GM19240 (cell line): ENCODE data around the gene TCF4.
"Not testable (repeated sequence)": the region's sequence is repeated elsewhere in the genome, so short reads cannot be mapped to it uniquely, and the experiment has no call there.

ENCODE experiments used
- DNase-seq: peaks from one replicate; pipeline ENCODE4 v3.0.0; 2011; ENCODE audit warnings: low spot score; ENCODE audit not compliant: insufficient read length

TCF4 gene

GRCh38 chr18:55477860-55478581, 110.0 kb downstream of the TCF4 start:
- DNase-seq: no peak

- DNase-seq: no peak
These were observed 110.5 kb downstream of the TCF4 start for GRCh38 chr18:55477499-55477859.

GRCh38 chr18:55475916-55476315, 112.1 kb downstream of the TCF4 start:
- DNase-seq: no peak

GRCh38 chr18:55475467-55475866, 112.5 kb downstream of the TCF4 start:
- no peak for DNase-seq

- no peak for DNase-seq
These were observed 114.4 kb downstream of the TCF4 start for GRCh38 chr18:55473560-55473959.

GRCh38 chr18:55473058-55473457, 114.9 kb downstream of the TCF4 start:
- DNase-seq: no peak

- DNase-seq: no peak
These were observed 117.2 kb downstream of the TCF4 start for GRCh38 chr18:55470826-55471225.

GRCh38 chr18:55469134-55469533, 118.9 kb downstream of the TCF4 start:
- not testable (repeated sequence) for DNase-seq

GRCh38 chr18:55466789-55467188, 121.2 kb downstream of the TCF4 start:
- no peak for DNase-seq

- DNase-seq: no peak
These were observed 122.7 kb downstream of the TCF4 start for GRCh38 chr18:55465313-55465712.

- no peak for DNase-seq
These were observed 123.4 kb downstream of the TCF4 start for GRCh38 chr18:55464581-55464980.

- no peak for DNase-seq
These were observed 125.3 kb downstream of the TCF4 start for GRCh38 chr18:55462652-55463051.

GRCh38 chr18:55461848-55462247, 126.1 kb downstream of the TCF4 start:
- no peak for DNase-seq

GRCh38 chr18:55458456-55459203, 129.4 kb downstream of the TCF4 start:
- no peak for DNase-seq

- DNase-seq: no peak
These were observed 131.0 kb downstream of the TCF4 start for GRCh38 chr18:55457028-55457427.

GRCh38 chr18:55455938-55456337, 132.1 kb downstream of the TCF4 start:
- no peak for DNase-seq

- no peak for DNase-seq
These were observed 134.8 kb downstream of the TCF4 start for GRCh38 chr18:55453186-55453585.

- DNase-seq: no peak
These were observed 135.8 kb downstream of the TCF4 start for GRCh38 chr18:55452123-55452611.

- no peak for DNase-seq
These were observed 138.4 kb downstream of the TCF4 start for GRCh38 chr18:55449412-55450140.

GRCh38 chr18:55448420-55448819, 139.6 kb downstream of the TCF4 start:
- DNase-seq: no peak

GRCh38 chr18:55447672-55448018, 140.3 kb downstream of the TCF4 start:
- DNase-seq: no peak

- DNase-seq: no peak
These were observed 140.9 kb downstream of the TCF4 start for GRCh38 chr18:55446996-55447671.
